GM23338 (cell line): ENCODE results near the gene CDX1. TPM values are rescaled to one million over a fixed set of nuclear protein-coding genes. Genes with fewer than 3 reads are reported as not detected.

Experiments
- ATAC-seq: fragments of 200-7000 bp; cut with Tn5 transposase; 3 replicates; pipeline ENCODE4 v1.9.1; 2020
- DNase-seq: peaks from one replicate; pipeline ENCODE4 v3.0.0-alpha.2; 2015; ENCODE audit warnings: low spot score
- H2AFZ ChIP-seq: fragments of 200-600 bp; sonication (generic); 2 replicates; pipeline ENCODE4 v1.8.0; 2016; ENCODE audit warnings: antibody characterized with exemption, mild to moderate bottlenecking, moderate library complexity
- H3F3A ChIP-seq: fragments of 200-600 bp; sonication (generic); replicated peaks from 2 replicates; pipeline ENCODE4 v1.8.0; 2017; ENCODE audit warnings: antibody characterized with exemption, mixed run types, low read depth
- H3K27ac ChIP-seq: fragments of 200-600 bp; sonication (generic); 2 replicates; pipeline ENCODE4 v1.6.1; 2016; ENCODE audit warnings: low read depth
- H3K27me3 ChIP-seq: fragments of 200-600 bp; sonication (generic); 2 replicates; pipeline ENCODE4 v1.8.0; 2016; ENCODE audit warnings: mild to moderate bottlenecking, mixed run types, moderate library complexity; ENCODE audit not compliant: insufficient read depth
- H3K36me3 ChIP-seq: fragments of 200-600 bp; sonication (generic); 2 replicates; pipeline ENCODE4 v1.8.0; 2016; ENCODE audit warnings: mild to moderate bottlenecking; ENCODE audit not compliant: insufficient read depth
- H3K4me1 ChIP-seq: fragments of 200-600 bp; sonication (generic); 2 replicates; pipeline ENCODE4 v1.8.0; 2016; ENCODE audit warnings: mild to moderate bottlenecking, moderate library complexity; ENCODE audit not compliant: insufficient read depth
- H3K4me2 ChIP-seq: fragments of 200-600 bp; sonication (generic); 2 replicates; pipeline ENCODE4 v1.7.1; 2017; ENCODE audit warnings: mixed run types
- H3K4me3 ChIP-seq: fragments of 200-600 bp; sonication (generic); 2 replicates; pipeline ENCODE4 v1.6.1; 2016; ENCODE audit warnings: mixed run types
- H3K79me2 ChIP-seq: fragments of 200-600 bp; sonication (generic); replicated peaks from 2 replicates; pipeline ENCODE4 v1.8.0; 2017; ENCODE audit warnings: mild to moderate bottlenecking; ENCODE audit not compliant: insufficient read depth
- H3K9me2 ChIP-seq: fragments of 200-600 bp; sonication (generic); 2 replicates; pipeline ENCODE4 v1.8.0; 2017; ENCODE audit not compliant: insufficient read depth
- H4K20me1 ChIP-seq: fragments of 200-600 bp; sonication (generic); replicated peaks from 2 replicates; pipeline ENCODE4 v1.8.0; 2017; ENCODE audit warnings: mild to moderate bottlenecking; ENCODE audit not compliant: insufficient read depth
- H3K27ac Mint-ChIP-seq: 2 replicates; pipeline ENCODE4 v1.8.0; 2020; ENCODE audit warnings: inconsistent platforms, mild to moderate bottlenecking, moderate library complexity, mixed read lengths
- H3K27me3 Mint-ChIP-seq: 3 replicates; pipeline ENCODE4 v1.8.0; 2022; ENCODE audit warnings: low read depth, mild to moderate bottlenecking, moderate library complexity, mixed read lengths, inconsistent platforms; ENCODE audit not compliant: insufficient read depth, poor library complexity
- H3K36me3 Mint-ChIP-seq: 3 replicates; pipeline ENCODE4 v1.8.0; 2021; ENCODE audit warnings: low read depth, mild to moderate bottlenecking, inconsistent platforms, moderate library complexity, mixed read lengths
- H3K4me1 Mint-ChIP-seq: 3 replicates; pipeline ENCODE4 v1.8.0; 2020; ENCODE audit warnings: mild to moderate bottlenecking, inconsistent platforms, mixed read lengths
- H3K4me3 Mint-ChIP-seq: 3 replicates; pipeline ENCODE4 v1.8.0; 2021; ENCODE audit warnings: moderate library complexity, mild to moderate bottlenecking, inconsistent platforms, mixed read lengths
- H3K9me3 Mint-ChIP-seq: 3 replicates; pipeline ENCODE4 v1.8.0; 2020; ENCODE audit warnings: moderate library complexity, mild to moderate bottlenecking, inconsistent platforms, mixed read lengths
- CREB1 ChIP-seq: fragments of 250-450 bp; sonication (Bioruptor Pico); IDR thresholded peaks from 2 replicates; pipeline ENCODE4 v1.5.0; 2020; ENCODE audit warnings: low read depth, mild to moderate bottlenecking, moderate library complexity
- EZH2 ChIP-seq: fragments of 200-600 bp; sonication (generic); IDR thresholded peaks from one replicate; pipeline ENCODE4 v1.8.0; 2017; ENCODE audit warnings: antibody characterized with exemption, mild to moderate bottlenecking, low read depth; ENCODE audit not compliant: unreplicated experiment
- EZH2phosphoT487 ChIP-seq: fragments of 200-600 bp; sonication (generic); IDR thresholded peaks from one replicate; pipeline ENCODE4 v1.8.1; 2018; ENCODE audit warnings: antibody characterized with exemption; ENCODE audit not compliant: unreplicated experiment
- JUNB ChIP-seq: IDR thresholded peaks from one replicate; pipeline ENCODE4 v1.6.1; 2016; ENCODE audit warnings: antibody characterized with exemption; ENCODE audit not compliant: unreplicated experiment
- NANOG ChIP-seq: IDR thresholded peaks from 2 replicates; pipeline ENCODE4 v1.6.1; 2016; ENCODE audit warnings: antibody characterized with exemption, borderline replicate concordance
- POLR2AphosphoS5 ChIP-seq: IDR thresholded peaks from 2 replicates; pipeline ENCODE4 v1.6.1; 2016; ENCODE audit warnings: antibody characterized with exemption, low read depth
- STAT1 ChIP-seq: IDR thresholded peaks from one replicate; pipeline ENCODE4 v1.6.1; 2016; ENCODE audit warnings: antibody characterized with exemption; ENCODE audit not compliant: unreplicated experiment
- ZNF114 ChIP-seq: fragments of 250-450 bp; sonication (Bioruptor Pico); IDR thresholded peaks from 2 replicates; pipeline ENCODE4 v1.5.0; 2020; ENCODE audit warnings: mild to moderate bottlenecking, moderate library complexity
- ZNF331 ChIP-seq: fragments of 250-450 bp; sonication (Bioruptor Pico); IDR thresholded peaks from 2 replicates; pipeline ENCODE4 v1.5.0; 2020; ENCODE audit warnings: low read depth, mild to moderate bottlenecking, moderate library complexity
- polyA plus RNA-seq: library from polyadenylated mRNA; unstranded; fragments of >200 nt; fragmentation: Nextera tagmentation; extraction: Ambion mirVana; gene quantifications from 2 replicates; pipeline ENCODE4 v1.2.1, GENCODE V29; 2016
- total RNA-seq: library from RNA; depleted of rRNA; stranded (reverse); fragments of >200 nt; shearing (Covaris generic); gene quantifications from 2 replicates; pipeline ENCODE4 v1.2.3, GENCODE V29; 2014
- TF ChIP-seq, protein P1 (sequence below): IDR thresholded peaks from 2 replicates; pipeline ENCODE4 v1.6.1; 2016; ENCODE audit warnings: antibody characterized with exemption
- TF ChIP-seq, protein P2 (sequence below): IDR thresholded peaks from one replicate; pipeline ENCODE4 v1.6.1; 2018; ENCODE audit warnings: antibody characterized with exemption; ENCODE audit not compliant: unreplicated experiment
- TF ChIP-seq, protein P3 (sequence below): fragments of 250-450 bp; sonication (Bioruptor Pico); IDR thresholded peaks from 2 replicates; pipeline ENCODE4 v1.5.0; 2020; ENCODE audit warnings: mild to moderate bottlenecking, moderate library complexity
- TF ChIP-seq, protein P4 (sequence below), 2 experiments: fragments of 200-600 bp in 1 of 2; sonication (generic) in 1 of 2; conservative IDR thresholded peaks; 2 replicates each; pipeline versions ENCODE4 v1.5.1 to v1.6.1; 2016 to 2017; ENCODE audit warnings: antibody characterized with exemption in 2 of 2, low read depth in 2 of 2, mild to moderate bottlenecking in 2 of 2, moderate library complexity in 1 of 2

CDX1 gene
- total and polyA plus RNA-seq, 2 experiments from 2014 or later: not detected

DNA sequence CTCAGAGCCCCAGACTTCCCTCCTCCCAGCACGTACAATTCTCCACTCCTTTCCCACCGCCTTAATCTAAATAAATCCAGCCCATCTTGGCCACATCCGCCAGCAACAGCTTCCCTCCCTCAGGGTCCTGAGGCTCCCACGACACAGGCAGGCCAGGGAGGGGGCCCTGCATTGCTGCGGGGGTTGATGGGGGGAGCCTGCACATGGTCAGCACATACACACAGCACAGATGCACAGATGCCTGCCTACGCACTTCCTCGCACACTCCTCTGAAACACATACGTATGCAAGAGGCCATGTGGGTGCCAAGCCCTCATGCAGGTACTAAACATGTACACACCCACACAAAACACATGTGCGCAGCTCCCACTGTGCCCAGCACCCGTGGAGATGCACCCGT, 25.7 kb upstream of the CDX1 start:
- no peak overlapping the region for H3K4me3 Mint-ChIP-seq
- H3K36me3 ChIP-seq: no peaks in the 10 kb centered on the region
- no peaks in the 10 kb centered on the region for H3F3A ChIP-seq
- H3K27ac ChIP-seq: no peak overlapping the region
- H3K4me2 ChIP-seq: no peak overlapping the region
- DNase-seq (no peak), ATAC-seq (no peak)
- no peak overlapping the region for H3K27ac Mint-ChIP-seq
- no peaks in the 10 kb centered on the region for H3K9me3 Mint-ChIP-seq
- H3K9me2 ChIP-seq: no peaks in the 10 kb centered on the region
- H3K4me1 ChIP-seq: peaks cover 27% of the 10 kb centered on the region
- no peaks in the 10 kb centered on the region for H3K79me2 ChIP-seq
- no peaks in the 10 kb centered on the region; the same call in 2 of the 3 replicates for H3K36me3 Mint-ChIP-seq
- TF ChIP-seq POLR2AphosphoS5 (no peak), ZNF114 (CRISPR knock-in tag) (no peak), JUNB (no peak), STAT1 (no peak), EZH2 (no peak), ZNF331 (CRISPR knock-in tag) (no peak), NANOG (no peak), CREB1 (CRISPR knock-in tag) (no peak), EZH2phosphoT487 (no peak)
- TF ChIP-seq, protein P1, sequence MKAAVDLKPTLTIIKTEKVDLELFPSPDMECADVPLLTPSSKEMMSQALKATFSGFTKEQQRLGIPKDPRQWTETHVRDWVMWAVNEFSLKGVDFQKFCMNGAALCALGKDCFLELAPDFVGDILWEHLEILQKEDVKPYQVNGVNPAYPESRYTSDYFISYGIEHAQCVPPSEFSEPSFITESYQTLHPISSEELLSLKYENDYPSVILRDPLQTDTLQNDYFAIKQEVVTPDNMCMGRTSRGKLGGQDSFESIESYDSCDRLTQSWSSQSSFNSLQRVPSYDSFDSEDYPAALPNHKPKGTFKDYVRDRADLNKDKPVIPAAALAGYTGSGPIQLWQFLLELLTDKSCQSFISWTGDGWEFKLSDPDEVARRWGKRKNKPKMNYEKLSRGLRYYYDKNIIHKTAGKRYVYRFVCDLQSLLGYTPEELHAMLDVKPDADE: no peak
- TF ChIP-seq, protein P2, sequence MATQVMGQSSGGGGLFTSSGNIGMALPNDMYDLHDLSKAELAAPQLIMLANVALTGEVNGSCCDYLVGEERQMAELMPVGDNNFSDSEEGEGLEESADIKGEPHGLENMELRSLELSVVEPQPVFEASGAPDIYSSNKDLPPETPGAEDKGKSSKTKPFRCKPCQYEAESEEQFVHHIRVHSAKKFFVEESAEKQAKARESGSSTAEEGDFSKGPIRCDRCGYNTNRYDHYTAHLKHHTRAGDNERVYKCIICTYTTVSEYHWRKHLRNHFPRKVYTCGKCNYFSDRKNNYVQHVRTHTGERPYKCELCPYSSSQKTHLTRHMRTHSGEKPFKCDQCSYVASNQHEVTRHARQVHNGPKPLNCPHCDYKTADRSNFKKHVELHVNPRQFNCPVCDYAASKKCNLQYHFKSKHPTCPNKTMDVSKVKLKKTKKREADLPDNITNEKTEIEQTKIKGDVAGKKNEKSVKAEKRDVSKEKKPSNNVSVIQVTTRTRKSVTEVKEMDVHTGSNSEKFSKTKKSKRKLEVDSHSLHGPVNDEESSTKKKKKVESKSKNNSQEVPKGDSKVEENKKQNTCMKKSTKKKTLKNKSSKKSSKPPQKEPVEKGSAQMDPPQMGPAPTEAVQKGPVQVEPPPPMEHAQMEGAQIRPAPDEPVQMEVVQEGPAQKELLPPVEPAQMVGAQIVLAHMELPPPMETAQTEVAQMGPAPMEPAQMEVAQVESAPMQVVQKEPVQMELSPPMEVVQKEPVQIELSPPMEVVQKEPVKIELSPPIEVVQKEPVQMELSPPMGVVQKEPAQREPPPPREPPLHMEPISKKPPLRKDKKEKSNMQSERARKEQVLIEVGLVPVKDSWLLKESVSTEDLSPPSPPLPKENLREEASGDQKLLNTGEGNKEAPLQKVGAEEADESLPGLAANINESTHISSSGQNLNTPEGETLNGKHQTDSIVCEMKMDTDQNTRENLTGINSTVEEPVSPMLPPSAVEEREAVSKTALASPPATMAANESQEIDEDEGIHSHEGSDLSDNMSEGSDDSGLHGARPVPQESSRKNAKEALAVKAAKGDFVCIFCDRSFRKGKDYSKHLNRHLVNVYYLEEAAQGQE: no peak
- TF ChIP-seq, protein P3, sequence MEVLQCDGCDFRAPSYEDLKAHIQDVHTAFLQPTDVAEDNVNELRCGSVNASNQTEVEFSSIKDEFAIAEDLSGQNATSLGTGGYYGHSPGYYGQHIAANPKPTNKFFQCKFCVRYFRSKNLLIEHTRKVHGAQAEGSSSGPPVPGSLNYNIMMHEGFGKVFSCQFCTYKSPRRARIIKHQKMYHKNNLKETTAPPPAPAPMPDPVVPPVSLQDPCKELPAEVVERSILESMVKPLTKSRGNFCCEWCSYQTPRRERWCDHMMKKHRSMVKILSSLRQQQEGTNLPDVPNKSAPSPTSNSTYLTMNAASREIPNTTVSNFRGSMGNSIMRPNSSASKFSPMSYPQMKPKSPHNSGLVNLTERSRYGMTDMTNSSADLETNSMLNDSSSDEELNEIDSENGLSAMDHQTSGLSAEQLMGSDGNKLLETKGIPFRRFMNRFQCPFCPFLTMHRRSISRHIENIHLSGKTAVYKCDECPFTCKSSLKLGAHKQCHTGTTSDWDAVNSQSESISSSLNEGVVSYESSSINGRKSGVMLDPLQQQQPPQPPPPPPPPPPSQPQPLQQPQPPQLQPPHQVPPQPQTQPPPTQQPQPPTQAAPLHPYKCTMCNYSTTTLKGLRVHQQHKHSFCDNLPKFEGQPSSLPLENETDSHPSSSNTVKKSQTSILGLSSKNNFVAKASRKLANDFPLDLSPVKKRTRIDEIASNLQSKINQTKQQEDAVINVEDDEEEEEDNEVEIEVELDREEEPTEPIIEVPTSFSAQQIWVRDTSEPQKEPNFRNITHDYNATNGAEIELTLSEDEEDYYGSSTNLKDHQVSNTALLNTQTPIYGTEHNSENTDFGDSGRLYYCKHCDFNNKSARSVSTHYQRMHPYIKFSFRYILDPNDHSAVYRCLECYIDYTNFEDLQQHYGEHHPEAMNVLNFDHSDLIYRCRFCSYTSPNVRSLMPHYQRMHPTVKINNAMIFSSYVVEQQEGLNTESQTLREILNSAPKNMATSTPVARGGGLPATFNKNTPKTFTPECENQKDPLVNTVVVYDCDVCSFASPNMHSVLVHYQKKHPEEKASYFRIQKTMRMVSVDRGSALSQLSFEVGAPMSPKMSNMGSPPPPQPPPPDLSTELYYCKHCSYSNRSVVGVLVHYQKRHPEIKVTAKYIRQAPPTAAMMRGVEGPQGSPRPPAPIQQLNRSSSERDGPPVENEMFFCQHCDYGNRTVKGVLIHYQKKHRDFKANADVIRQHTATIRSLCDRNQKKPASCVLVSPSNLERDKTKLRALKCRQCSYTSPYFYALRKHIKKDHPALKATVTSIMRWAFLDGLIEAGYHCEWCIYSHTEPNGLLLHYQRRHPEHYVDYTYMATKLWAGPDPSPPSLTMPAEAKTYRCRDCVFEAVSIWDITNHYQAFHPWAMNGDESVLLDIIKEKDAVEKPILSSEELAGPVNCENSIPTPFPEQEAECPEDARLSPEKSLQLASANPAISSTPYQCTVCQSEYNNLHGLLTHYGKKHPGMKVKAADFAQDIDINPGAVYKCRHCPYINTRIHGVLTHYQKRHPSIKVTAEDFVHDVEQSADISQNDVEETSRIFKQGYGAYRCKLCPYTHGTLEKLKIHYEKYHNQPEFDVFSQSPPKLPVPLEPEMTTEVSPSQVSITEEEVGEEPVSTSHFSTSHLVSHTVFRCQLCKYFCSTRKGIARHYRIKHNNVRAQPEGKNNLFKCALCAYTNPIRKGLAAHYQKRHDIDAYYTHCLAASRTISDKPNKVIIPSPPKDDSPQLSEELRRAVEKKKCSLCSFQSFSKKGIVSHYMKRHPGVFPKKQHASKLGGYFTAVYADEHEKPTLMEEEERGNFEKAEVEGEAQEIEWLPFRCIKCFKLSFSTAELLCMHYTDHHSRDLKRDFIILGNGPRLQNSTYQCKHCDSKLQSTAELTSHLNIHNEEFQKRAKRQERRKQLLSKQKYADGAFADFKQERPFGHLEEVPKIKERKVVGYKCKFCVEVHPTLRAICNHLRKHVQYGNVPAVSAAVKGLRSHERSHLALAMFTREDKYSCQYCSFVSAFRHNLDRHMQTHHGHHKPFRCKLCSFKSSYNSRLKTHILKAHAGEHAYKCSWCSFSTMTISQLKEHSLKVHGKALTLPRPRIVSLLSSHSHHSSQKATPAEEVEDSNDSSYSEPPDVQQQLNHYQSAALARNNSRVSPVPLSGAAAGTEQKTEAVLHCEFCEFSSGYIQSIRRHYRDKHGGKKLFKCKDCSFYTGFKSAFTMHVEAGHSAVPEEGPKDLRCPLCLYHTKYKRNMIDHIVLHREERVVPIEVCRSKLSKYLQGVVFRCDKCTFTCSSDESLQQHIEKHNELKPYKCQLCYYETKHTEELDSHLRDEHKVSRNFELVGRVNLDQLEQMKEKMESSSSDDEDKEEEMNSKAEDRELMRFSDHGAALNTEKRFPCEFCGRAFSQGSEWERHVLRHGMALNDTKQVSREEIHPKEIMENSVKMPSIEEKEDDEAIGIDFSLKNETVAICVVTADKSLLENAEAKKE (CRISPR knock-in tag): no peak
- TF ChIP-seq, protein P4, sequence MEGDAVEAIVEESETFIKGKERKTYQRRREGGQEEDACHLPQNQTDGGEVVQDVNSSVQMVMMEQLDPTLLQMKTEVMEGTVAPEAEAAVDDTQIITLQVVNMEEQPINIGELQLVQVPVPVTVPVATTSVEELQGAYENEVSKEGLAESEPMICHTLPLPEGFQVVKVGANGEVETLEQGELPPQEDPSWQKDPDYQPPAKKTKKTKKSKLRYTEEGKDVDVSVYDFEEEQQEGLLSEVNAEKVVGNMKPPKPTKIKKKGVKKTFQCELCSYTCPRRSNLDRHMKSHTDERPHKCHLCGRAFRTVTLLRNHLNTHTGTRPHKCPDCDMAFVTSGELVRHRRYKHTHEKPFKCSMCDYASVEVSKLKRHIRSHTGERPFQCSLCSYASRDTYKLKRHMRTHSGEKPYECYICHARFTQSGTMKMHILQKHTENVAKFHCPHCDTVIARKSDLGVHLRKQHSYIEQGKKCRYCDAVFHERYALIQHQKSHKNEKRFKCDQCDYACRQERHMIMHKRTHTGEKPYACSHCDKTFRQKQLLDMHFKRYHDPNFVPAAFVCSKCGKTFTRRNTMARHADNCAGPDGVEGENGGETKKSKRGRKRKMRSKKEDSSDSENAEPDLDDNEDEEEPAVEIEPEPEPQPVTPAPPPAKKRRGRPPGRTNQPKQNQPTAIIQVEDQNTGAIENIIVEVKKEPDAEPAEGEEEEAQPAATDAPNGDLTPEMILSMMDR (conservative IDR thresholded peaks at IDR 0.05; ENCODE audit: low read depth in 2 of 2): no peak
- H4K20me1 ChIP-seq: no peaks in the 10 kb centered on the region
- H3K27me3 Mint-ChIP-seq: peaks cover 17% of the 10 kb centered on the region
- no peak overlapping the region for H3K4me3 ChIP-seq
- H3K27me3 ChIP-seq: no peaks in the 10 kb centered on the region
- H3K4me1 Mint-ChIP-seq: peaks cover 73% of the 10 kb centered on the region
- no peak overlapping the region for H2AFZ ChIP-seq
